ENCODE data around the gene NKIRAS1.
"Not testable (repeated sequence)": the region's sequence is repeated elsewhere in the genome, so short reads cannot be mapped to it uniquely, and the experiment has no call there.

NKIRAS1 gene

DNA sequence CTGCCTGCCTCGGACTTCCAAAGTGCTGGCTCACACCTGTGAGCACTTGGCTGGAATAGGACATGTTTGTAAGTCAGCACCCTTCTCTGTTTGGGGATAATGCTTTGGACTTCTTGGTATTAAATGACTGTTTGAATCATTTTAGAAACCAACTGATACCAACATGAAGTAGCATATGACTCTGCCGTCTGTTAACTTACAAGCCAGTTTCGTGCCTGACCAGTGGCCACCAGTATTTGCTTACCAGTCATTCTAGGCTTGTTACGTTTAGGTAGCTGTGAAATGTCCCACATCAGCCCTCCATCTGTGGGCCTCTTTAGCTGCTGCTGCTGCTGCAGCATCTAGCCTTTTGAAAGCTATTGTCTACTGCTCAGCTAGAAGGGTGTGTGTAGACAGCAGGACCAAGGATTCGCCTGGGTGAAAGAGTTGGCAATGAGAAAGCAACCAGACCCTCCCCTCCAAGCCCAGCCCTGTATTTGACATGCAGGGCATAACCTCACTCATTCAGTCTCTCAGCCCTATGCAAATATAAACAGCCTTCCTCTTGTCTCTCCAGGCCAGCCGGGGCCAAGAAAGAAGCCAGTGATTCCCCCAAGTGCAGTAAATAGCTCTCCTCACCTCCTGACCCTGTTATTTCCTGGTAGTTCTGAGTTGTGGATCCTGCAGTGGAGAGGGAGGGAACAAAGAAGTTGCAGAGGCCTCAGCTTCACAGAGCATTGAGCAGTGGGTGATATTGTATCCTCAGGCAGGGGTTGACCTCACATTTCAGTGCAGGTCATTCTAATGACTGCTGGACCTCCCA lies 51.0 kb downstream of the NKIRAS1 start:
- Histone ChIP-seq H3K36me3 (ENCODE audit: insufficient read depth, low read length) (no peaks in the 10 kb centered on the region), H3K9me3 (ENCODE audit: low read length) (no peaks in the 10 kb centered on the region), H3K27me3 (ENCODE audit: control insufficient read depth in 1 of 2, insufficient read depth in 2 of 2, low read length in 2 of 2) (no peaks in the 10 kb centered on the region), H3K4me3 (ENCODE audit: low read depth in 1 of 2, low read length in 2 of 2) (no peak overlapping the region), H3K27ac (ENCODE audit: low read depth, low read length) (no peak overlapping the region), H3K4me1 (ENCODE audit: insufficient read depth, low read length) (peaks cover 32% of the 10 kb centered on the region), H3K9ac (ENCODE audit: low read length) (no peak overlapping the region)

DNA sequence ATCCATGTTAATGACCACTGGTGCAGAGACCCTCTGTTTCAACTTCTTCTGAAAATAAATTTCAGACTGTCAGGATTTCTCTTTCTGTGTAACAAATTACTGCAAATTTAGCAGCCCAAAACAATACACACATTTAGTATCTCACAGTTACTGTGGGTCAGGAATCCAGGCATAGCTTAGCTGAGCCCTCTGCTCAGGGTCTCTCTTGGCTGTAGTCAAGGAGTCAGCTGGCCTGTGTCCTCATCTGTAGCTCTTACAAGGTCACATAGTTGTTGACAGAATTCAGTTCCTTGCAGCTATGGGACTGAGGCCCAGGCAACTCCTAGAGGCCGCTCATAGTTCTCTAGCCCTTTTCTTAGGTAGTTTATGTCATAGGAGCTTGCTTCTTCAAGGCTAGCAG lies 51.9 kb downstream of the NKIRAS1 start:
- H3K4me1 ChIP-seq (ENCODE audit: insufficient read depth, low read length), result peaks cover 26% of the 10 kb centered on the region
- H3K27ac ChIP-seq (ENCODE audit: low read depth, low read length), result no peak overlapping the region
- H3K4me3 ChIP-seq (ENCODE audit: low read depth in 1 of 2, low read length in 2 of 2), result no peak overlapping the region
- no peaks in the 10 kb centered on the region for H3K9me3 ChIP-seq (ENCODE audit: low read length)
- no peaks in the 10 kb centered on the region for H3K36me3 ChIP-seq (ENCODE audit: insufficient read depth, low read length)
- no peak overlapping the region for H3K9ac ChIP-seq (ENCODE audit: low read length)
- H3K27me3 ChIP-seq (ENCODE audit: control insufficient read depth in 1 of 2, insufficient read depth in 2 of 2, low read length in 2 of 2), result no peaks in the 10 kb centered on the region

- H3K4me3 ChIP-seq (ENCODE audit: low read depth in 1 of 2, low read length in 2 of 2), result no peak overlapping the region
- no peaks in the 10 kb centered on the region for H3K36me3 ChIP-seq (ENCODE audit: insufficient read depth, low read length)
- H3K9ac ChIP-seq (ENCODE audit: low read length), result no peak overlapping the region
- no peaks in the 10 kb centered on the region for H3K27me3 ChIP-seq (ENCODE audit: control insufficient read depth in 1 of 2, insufficient read depth in 2 of 2, low read length in 2 of 2)
- H3K27ac ChIP-seq (ENCODE audit: low read depth, low read length), result no peak overlapping the region
- peaks cover 34% of the 10 kb centered on the region for H3K4me1 ChIP-seq (ENCODE audit: insufficient read depth, low read length)
- no peaks in the 10 kb centered on the region for H3K9me3 ChIP-seq (ENCODE audit: low read length)
These were observed 53.7 kb downstream of the NKIRAS1 start for GRCh38 chr3:23863060-23863459.

DNA sequence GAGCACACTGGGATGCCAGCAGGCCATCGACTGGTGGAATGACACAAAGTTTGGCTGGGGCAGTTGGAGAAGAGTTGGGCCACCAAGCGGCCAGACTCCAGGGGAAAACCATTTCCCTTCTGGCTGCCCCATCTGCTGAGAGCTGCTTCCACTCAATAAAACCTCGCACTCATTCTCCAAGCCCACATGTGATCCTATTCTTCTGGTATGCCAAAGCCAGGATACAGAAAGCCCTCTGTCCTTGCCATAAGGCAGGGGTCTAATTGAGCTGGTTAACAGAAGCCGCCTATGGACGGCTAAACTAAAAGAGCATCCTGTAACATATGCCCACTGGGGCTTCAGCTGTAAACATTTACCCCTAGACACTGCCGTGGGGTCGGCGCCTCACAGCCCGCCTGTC lies 55.1 kb downstream of the NKIRAS1 start:
- Histone ChIP-seq H3K36me3 (ENCODE audit: insufficient read depth, low read length) (no peaks in the 10 kb centered on the region), H3K27me3 (ENCODE audit: control insufficient read depth in 1 of 2, insufficient read depth in 2 of 2, low read length in 2 of 2) (no peaks in the 10 kb centered on the region), H3K9ac (ENCODE audit: low read length) (no peak overlapping the region), H3K4me3 (ENCODE audit: low read depth in 1 of 2, low read length in 2 of 2) (no peak overlapping the region), H3K27ac (ENCODE audit: low read depth, low read length) (no peak overlapping the region), H3K9me3 (ENCODE audit: low read length) (no peaks in the 10 kb centered on the region), H3K4me1 (ENCODE audit: insufficient read depth, low read length) (peaks cover 38% of the 10 kb centered on the region)

GRCh38 chr3:23859839-23860382 lies 56.9 kb downstream of the NKIRAS1 start:
- H3K9me3 ChIP-seq (ENCODE audit: low read length), result no peaks in the 10 kb centered on the region
- H3K27ac ChIP-seq (ENCODE audit: low read depth, low read length), result no peak overlapping the region
- H3K9ac ChIP-seq (ENCODE audit: low read length), result no peak overlapping the region
- no peaks in the 10 kb centered on the region for H3K36me3 ChIP-seq (ENCODE audit: insufficient read depth, low read length)
- H3K4me1 ChIP-seq (ENCODE audit: insufficient read depth, low read length), result peaks cover 27% of the 10 kb centered on the region
- H3K27me3 ChIP-seq (ENCODE audit: control insufficient read depth in 1 of 2, insufficient read depth in 2 of 2, low read length in 2 of 2), result no peaks in the 10 kb centered on the region
- no peak overlapping the region for H3K4me3 ChIP-seq (ENCODE audit: low read depth in 1 of 2, low read length in 2 of 2)

DNA sequence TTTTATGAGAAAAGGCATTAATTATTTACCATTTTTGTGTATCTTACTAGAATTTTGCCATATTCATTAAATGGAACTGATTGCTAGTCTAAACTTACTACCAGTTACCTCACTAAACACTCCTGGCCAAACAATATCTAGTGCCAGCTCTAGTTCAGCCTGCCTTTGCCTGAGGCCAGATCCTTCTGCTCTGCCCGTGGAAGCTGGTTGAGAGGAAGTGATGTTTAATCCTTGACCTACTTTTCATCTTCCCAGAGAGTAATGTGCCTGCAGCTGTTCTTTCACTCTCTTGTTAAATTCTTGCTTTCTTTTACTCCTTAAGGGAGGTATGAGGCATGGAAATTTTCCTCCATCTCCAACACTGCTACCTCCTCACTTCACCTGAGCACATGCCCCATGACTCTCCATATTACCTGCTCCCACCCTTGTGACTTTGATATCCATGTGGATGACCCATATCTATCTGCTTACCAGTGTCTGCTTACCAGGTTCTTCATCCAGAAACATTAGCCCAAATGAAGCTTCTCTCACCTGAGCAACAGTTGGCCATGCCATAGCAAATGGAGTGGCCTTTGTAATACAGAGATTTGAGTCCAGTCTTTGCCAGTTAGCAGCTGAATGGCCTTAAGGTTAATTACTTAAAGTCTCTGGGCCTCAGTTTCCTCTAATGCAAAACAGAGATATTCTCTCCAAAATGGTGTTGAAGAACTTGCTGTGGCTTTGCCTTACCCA lies 57.6 kb downstream of the NKIRAS1 start:
- H3K27ac ChIP-seq (ENCODE audit: low read depth, low read length), result peak overlapping the region; percentile 32
- H3K36me3 ChIP-seq (ENCODE audit: insufficient read depth, low read length), result no peaks in the 10 kb centered on the region
- H3K4me1 ChIP-seq (ENCODE audit: insufficient read depth, low read length), result peaks cover 24% of the 10 kb centered on the region
- no peak overlapping the region for H3K9ac ChIP-seq (ENCODE audit: low read length)
- H3K9me3 ChIP-seq (ENCODE audit: low read length), result no peaks in the 10 kb centered on the region
- no peaks in the 10 kb centered on the region for H3K27me3 ChIP-seq (ENCODE audit: control insufficient read depth in 1 of 2, insufficient read depth in 2 of 2, low read length in 2 of 2)
- H3K4me3 ChIP-seq (ENCODE audit: low read depth in 1 of 2, low read length in 2 of 2), result no peak overlapping the region

DNA sequence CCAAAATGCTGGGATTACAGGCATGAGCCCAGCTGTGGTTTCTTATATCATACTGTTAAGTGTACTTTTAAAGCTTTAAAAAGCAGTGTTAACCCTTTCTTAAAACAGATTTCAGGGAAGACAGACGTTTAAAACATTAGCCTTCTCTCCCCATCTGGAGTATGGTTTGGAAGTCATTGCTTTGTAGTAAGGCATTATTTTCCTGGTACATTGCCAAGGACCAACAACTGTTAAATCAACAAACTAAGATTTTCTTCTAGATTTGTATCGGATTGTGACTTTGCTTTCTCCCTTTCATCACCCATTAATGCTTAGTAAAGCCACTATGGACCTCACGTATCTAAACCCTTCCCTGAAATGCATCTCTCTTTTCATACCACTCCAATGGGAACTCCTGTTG lies 60.5 kb downstream of the NKIRAS1 start:
- Histone ChIP-seq H3K27me3 (ENCODE audit: control insufficient read depth in 1 of 2, insufficient read depth in 2 of 2, low read length in 2 of 2) (no peaks in the 10 kb centered on the region), H3K4me1 (ENCODE audit: insufficient read depth, low read length) (peaks cover 24% of the 10 kb centered on the region), H3K4me3 (ENCODE audit: low read depth in 1 of 2, low read length in 2 of 2) (no peak overlapping the region), H3K27ac (ENCODE audit: low read depth, low read length) (no peak overlapping the region), H3K9ac (ENCODE audit: low read length) (no peak overlapping the region), H3K9me3 (ENCODE audit: low read length) (no peaks in the 10 kb centered on the region), H3K36me3 (ENCODE audit: insufficient read depth, low read length) (no peaks in the 10 kb centered on the region)

DNA sequence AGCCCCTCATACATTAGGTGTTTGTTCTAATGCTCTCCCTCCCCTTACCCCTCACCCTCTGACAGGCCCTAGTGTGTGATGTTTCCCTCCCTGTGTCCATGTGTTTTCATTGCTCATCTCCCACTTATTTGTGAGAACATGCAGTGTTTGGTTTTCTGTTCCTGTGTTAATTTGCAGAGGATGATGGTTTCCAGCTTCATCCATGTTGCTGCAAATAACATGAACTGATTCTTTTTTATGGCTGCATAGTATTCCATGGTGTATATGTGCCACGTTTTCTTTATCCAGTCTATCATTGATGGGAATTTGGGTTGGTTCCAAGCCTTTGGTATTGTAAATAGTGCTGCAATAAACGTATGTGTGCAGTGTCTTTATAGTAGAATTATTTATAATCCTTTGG lies 67.3 kb downstream of the NKIRAS1 start:
- not testable (repeated sequence) for H3K27me3 ChIP-seq (ENCODE audit: control insufficient read depth in 1 of 2, insufficient read depth in 2 of 2, low read length in 2 of 2); H3K36me3 ChIP-seq (ENCODE audit: insufficient read depth, low read length); H3K4me1 ChIP-seq (ENCODE audit: insufficient read depth, low read length); H3K9me3 ChIP-seq (ENCODE audit: low read length); H3K27ac ChIP-seq (ENCODE audit: low read depth, low read length); H3K9ac ChIP-seq (ENCODE audit: low read length); H3K4me3 ChIP-seq (ENCODE audit: low read depth in 1 of 2, low read length in 2 of 2)

GRCh38 chr3:23845326-23846216 lies 71.2 kb downstream of the NKIRAS1 start:
- no peaks in the 10 kb centered on the region for H3K27me3 ChIP-seq (ENCODE audit: control insufficient read depth in 1 of 2, insufficient read depth in 2 of 2, low read length in 2 of 2)
- H3K27ac ChIP-seq (ENCODE audit: low read depth, low read length), result no peak overlapping the region
- no peaks in the 10 kb centered on the region for H3K4me1 ChIP-seq (ENCODE audit: insufficient read depth, low read length)
- no peak overlapping the region for H3K9ac ChIP-seq (ENCODE audit: low read length)
- no peaks in the 10 kb centered on the region for H3K9me3 ChIP-seq (ENCODE audit: low read length)
- no peaks in the 10 kb centered on the region for H3K36me3 ChIP-seq (ENCODE audit: insufficient read depth, low read length)
- H3K4me3 ChIP-seq (ENCODE audit: low read depth in 1 of 2, low read length in 2 of 2), result no peak overlapping the region

DNA sequence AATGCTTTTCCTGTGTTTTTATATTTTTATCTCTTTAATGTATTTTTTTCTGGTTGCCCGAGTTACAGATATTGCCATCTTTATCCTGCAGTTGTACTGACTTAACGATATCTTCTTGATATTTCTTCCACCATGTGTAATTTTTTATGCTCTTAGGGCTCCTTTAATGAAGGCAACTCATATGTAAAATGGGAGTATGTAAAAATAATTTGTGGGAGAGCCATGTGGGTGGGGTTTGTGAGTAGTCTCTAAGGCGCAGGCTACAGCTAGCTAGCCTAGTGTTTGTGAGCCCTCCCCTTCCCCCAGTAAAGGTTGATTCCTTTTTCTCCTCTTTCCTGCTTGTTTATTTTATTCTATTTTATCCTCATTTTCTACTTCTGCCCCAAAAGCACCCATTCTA lies 72.9 kb downstream of the NKIRAS1 start:
- no peaks in the 10 kb centered on the region for H3K36me3 ChIP-seq (ENCODE audit: insufficient read depth, low read length)
- no peak overlapping the region for H3K4me3 ChIP-seq (ENCODE audit: low read depth in 1 of 2, low read length in 2 of 2)
- H3K27ac ChIP-seq (ENCODE audit: low read depth, low read length), result no peak overlapping the region
- no peaks in the 10 kb centered on the region for H3K4me1 ChIP-seq (ENCODE audit: insufficient read depth, low read length)
- no peak overlapping the region for H3K9ac ChIP-seq (ENCODE audit: low read length)
- H3K27me3 ChIP-seq (ENCODE audit: control insufficient read depth in 1 of 2, insufficient read depth in 2 of 2, low read length in 2 of 2), result no peaks in the 10 kb centered on the region
- no peaks in the 10 kb centered on the region for H3K9me3 ChIP-seq (ENCODE audit: low read length)

Measured in muscle layer of colon (tissue), 2 donors.